GM12873 (cell line): Measurements from ENCODE around the gene HDAC7.

ENCODE experiments used
- CTCF ChIP-seq: IDR thresholded peaks from 2 replicates; pipeline ENCODE4 v1.5.1; 2012; ENCODE audit warnings: low read depth, mild to moderate bottlenecking, moderate library complexity, low read length, control low read depth; ENCODE audit not compliant: insufficient read depth; ENCODE audit errors: missing control alignments

Gene HDAC7

GRCh38 chr12:47846294-47846996, 26.7 kb upstream of the HDAC7 start:
- TF ChIP-seq CTCF: no peak

- TF ChIP-seq CTCF: no peak
Observed at GRCh38 chr12:47845081-47845480, 25.4 kb upstream of the HDAC7 start.

GRCh38 chr12:47844264-47845019, 24.7 kb upstream of the HDAC7 start:
- no peak for TF ChIP-seq CTCF

- TF ChIP-seq CTCF: no peak
Observed at GRCh38 chr12:47843226-47843980, 23.7 kb upstream of the HDAC7 start.

GRCh38 chr12:47841910-47842309, 22.2 kb upstream of the HDAC7 start:
- TF ChIP-seq CTCF: no peak

- TF ChIP-seq CTCF: no peak
Observed at GRCh38 chr12:47841501-47841900, 21.8 kb upstream of the HDAC7 start.

- TF ChIP-seq CTCF: no peak
Observed at GRCh38 chr12:47840571-47840970, 20.9 kb upstream of the HDAC7 start.
